Measurements from ENCODE around the gene ADGRF3.
"Not testable (repeated sequence)": the region's sequence is repeated elsewhere in the genome, so short reads cannot be mapped to it uniquely, and the experiment has no call there.

ADGRF3 gene

GRCh38 chr2:26270373-26270772, 76.2 kb downstream of the ADGRF3 start:
- POLR2A ChIA-PET = interaction anchor here (1.2 kb wide), 1 partner anchor 27 kb away, joined by 4 read pairs; no protein-coding TSS in a partner anchor
- DNase-seq (ENCODE audit: extremely low spot score) = no peak
- CTCF ChIA-PET = no interaction called here
- TF ChIP-seq BHLHE40 (IDR thresholded peaks at IDR 0.05; ENCODE audit: borderline replicate concordance) = no peak
- no peak for TF ChIP-seq ELF4 (IDR thresholded peaks at IDR 0.05)
- no peak for TF ChIP-seq TARDBP (IDR thresholded peaks at IDR 0.05)
- no peak for TF ChIP-seq CTBP1 (IDR thresholded peaks at IDR 0.05; ENCODE audit: borderline replicate concordance)
- TF ChIP-seq FOXA1 (IDR thresholded peaks at IDR 0.05) = no peak
- TF ChIP-seq SP1 (IDR thresholded peaks at IDR 0.05) = no peak
- TF ChIP-seq PKNOX1 (IDR thresholded peaks at IDR 0.05) = no peak
- TF ChIP-seq ARNT (IDR thresholded peaks at IDR 0.05) = no peak
- TF ChIP-seq FOXM1 (IDR thresholded peaks at IDR 0.05; ENCODE audit: borderline replicate concordance) = no peak
- no peak for TF ChIP-seq NFRKB (IDR thresholded peaks at IDR 0.05)
- TF ChIP-seq HDGF (IDR thresholded peaks at IDR 0.05; ENCODE audit: borderline replicate concordance) = no peak
- TF ChIP-seq ZNF384 (IDR thresholded peaks at IDR 0.05) = no peak
- TF ChIP-seq L3MBTL2 (conservative IDR thresholded peaks at IDR 0.05) = no peak
- TF ChIP-seq SUZ12 (IDR thresholded peaks at IDR 0.05) = no peak
- no peak for TF ChIP-seq LEF1 (IDR thresholded peaks at IDR 0.05; ENCODE audit: borderline replicate concordance)
- TF ChIP-seq FOXK2 (IDR thresholded peaks at IDR 0.05) = no peak

GRCh38 chr2:26269571-26270158, 76.9 kb downstream of the ADGRF3 start:
- ChIA-PET POLR2A (interaction anchor here (1.2 kb wide), 1 partner anchor 26 kb away, joined by 4 read pairs; no protein-coding TSS in a partner anchor), CTCF (no interaction called here)
- no peak for DNase-seq (ENCODE audit: extremely low spot score)
- TF ChIP-seq FOXM1 (IDR thresholded peaks at IDR 0.05; ENCODE audit: borderline replicate concordance) = no peak
- TF ChIP-seq HDGF (IDR thresholded peaks at IDR 0.05; ENCODE audit: borderline replicate concordance) = no peak
- TF ChIP-seq ELF4 (IDR thresholded peaks at IDR 0.05) = no peak
- TF ChIP-seq PKNOX1 (IDR thresholded peaks at IDR 0.05) = no peak
- TF ChIP-seq TARDBP (IDR thresholded peaks at IDR 0.05) = no peak
- no peak for TF ChIP-seq ZNF384 (IDR thresholded peaks at IDR 0.05)
- TF ChIP-seq NFRKB (IDR thresholded peaks at IDR 0.05) = no peak
- TF ChIP-seq FOXA1 (IDR thresholded peaks at IDR 0.05) = no peak
- TF ChIP-seq LEF1 (IDR thresholded peaks at IDR 0.05; ENCODE audit: borderline replicate concordance) = no peak
- no peak for TF ChIP-seq CTBP1 (IDR thresholded peaks at IDR 0.05; ENCODE audit: borderline replicate concordance)
- TF ChIP-seq BHLHE40 (IDR thresholded peaks at IDR 0.05; ENCODE audit: borderline replicate concordance) = no peak
- no peak for TF ChIP-seq SP1 (IDR thresholded peaks at IDR 0.05)
- no peak for TF ChIP-seq L3MBTL2 (conservative IDR thresholded peaks at IDR 0.05)
- no peak for TF ChIP-seq SUZ12 (IDR thresholded peaks at IDR 0.05)
- TF ChIP-seq ARNT (IDR thresholded peaks at IDR 0.05) = no peak

- CTCF ChIA-PET; DNase-seq (ENCODE audit: extremely low spot score); POLR2A ChIA-PET: not testable (repeated sequence)
Observed at GRCh38 chr2:26268670-26269385, 77.8 kb downstream of the ADGRF3 start.

GRCh38 chr2:26268213-26268612, 78.4 kb downstream of the ADGRF3 start:
- no peak for DNase-seq (ENCODE audit: extremely low spot score)
- TF ChIP-seq FOXK2 (IDR thresholded peaks at IDR 0.05) (no peak), SUZ12 (IDR thresholded peaks at IDR 0.05) (no peak), CTBP1 (IDR thresholded peaks at IDR 0.05; ENCODE audit: borderline replicate concordance) (no peak), NFRKB (IDR thresholded peaks at IDR 0.05) (no peak), HDGF (IDR thresholded peaks at IDR 0.05; ENCODE audit: borderline replicate concordance) (no peak), FOXA1 (IDR thresholded peaks at IDR 0.05) (no peak), TARDBP (IDR thresholded peaks at IDR 0.05) (no peak), ELF4 (IDR thresholded peaks at IDR 0.05) (no peak), FOXM1 (IDR thresholded peaks at IDR 0.05; ENCODE audit: borderline replicate concordance) (no peak), SP1 (IDR thresholded peaks at IDR 0.05) (no peak), BHLHE40 (IDR thresholded peaks at IDR 0.05; ENCODE audit: borderline replicate concordance) (no peak), ARNT (IDR thresholded peaks at IDR 0.05) (no peak)
- ChIA-PET CTCF (no interaction called here), POLR2A (no interaction called here)

GRCh38 chr2:26258836-26259235, 87.8 kb downstream of the ADGRF3 start:
- CTCF ChIA-PET = not testable (repeated sequence)
- POLR2A ChIA-PET = interaction anchor here (1.8 kb wide), 1 partner anchor 13 kb away, joined by 7 read pairs; the partner anchor contains the start of genes HADHA and HADHB

More at GRCh38 chr2:26258836-26259235, 87.8 kb downstream of the ADGRF3 start:
- not testable (repeated sequence) for DNase-seq (ENCODE audit: extremely low spot score)
